Gastroesophageal sphincter (tissue), 4 donors: ENCODE data around the gene MEOX2. TPM values are rescaled to one million over a fixed set of nuclear protein-coding genes. Genes with fewer than 3 reads are reported as not detected.

Experiments used
- ATAC-seq: fragments of 150-250 bp; one replicate; pipeline ENCODE4 v1.9.1; 2016; ENCODE audit warnings: mild to moderate bottlenecking, moderate library complexity
- H3K27ac ChIP-seq, 4 donors: fragments of 200-600 bp; sonication (generic) in 3 of 4; 1 replicate in 3 of 4; 2 replicates in 1 of 4; pipeline ENCODE4 v1.5.1; 2016 to 2019
- H3K27me3 ChIP-seq: fragments of 200-600 bp; sonication (generic); one replicate; pipeline ENCODE4 v1.5.1; 2019
- H3K36me3 ChIP-seq, 2 donors: fragments of 200-600 bp; sonication (generic); one replicate each; pipeline ENCODE4 v1.5.1; 2019; ENCODE audit warnings: control low read depth in 1 of 2
- H3K4me1 ChIP-seq, 3 donors: fragments of 200-600 bp; sonication (generic); 1 replicate in 2 of 3; 2 replicates in 1 of 3; pipeline ENCODE4 v1.5.1; 2016 to 2019; ENCODE audit warnings: control low read depth in 2 of 3
- H3K4me3 ChIP-seq, 2 donors: fragments of 200-600 bp; sonication (generic); one replicate each; pipeline ENCODE4 v1.5.1; 2019; ENCODE audit warnings: mild to moderate bottlenecking in 1 of 2, moderate library complexity in 1 of 2
- H3K9me3 ChIP-seq, 3 donors: fragments of 200-600 bp; sonication (generic); one replicate each; pipeline ENCODE4 v1.5.1; 2017 to 2019; ENCODE audit warnings: control low read depth in 2 of 3
- EP300 ChIP-seq: sonication (generic); formaldehyde crosslinking; IDR thresholded peaks from one replicate; pipeline ENCODE4 v1.6.1; 2017; ENCODE audit warnings: antibody characterized with exemption, mild to moderate bottlenecking
- POLR2A ChIP-seq, 2 donors: fragments of 450-650 bp; IDR thresholded peaks; one replicate each; pipeline ENCODE4 v1.6.1; 2017; ENCODE audit warnings: antibody characterized with exemption in 2 of 2, mild to moderate bottlenecking in 2 of 2, moderate library complexity in 1 of 2
- POLR2AphosphoS5 ChIP-seq: sonication (generic); formaldehyde crosslinking; IDR thresholded peaks from one replicate; pipeline ENCODE4 v1.6.1; 2017; ENCODE audit warnings: antibody characterized with exemption
- WGBS, 2 donors: methylation state at CpG; one replicate each; pipeline ENCODE4 v1.1.5; 2018; ENCODE audit warnings: low coverage in 1 of 2; 5-methylcytosine and 5-hydroxymethylcytosine counted together
- total RNA-seq, 4 donors: library from RNA; depleted of rRNA; stranded (reverse); fragments of >200 nt; gene quantifications; one replicate each; pipeline ENCODE4 v1.1.0, GENCODE V29; 2016
- TF ChIP-seq, protein P1 (sequence below), 4 experiments: fragments of 200-600 bp in 2 of 4; fragments of 450-650 bp in 2 of 4; sonication (generic) in 1 of 4; IDR thresholded peaks; one replicate each; pipeline ENCODE4 v1.5.1; 2017 to 2019; ENCODE audit warnings: antibody characterized with exemption in 4 of 4, mild to moderate bottlenecking in 2 of 4, moderate library complexity in 2 of 4

The MEOX2 gene
- total RNA-seq, 4 donors from 2014 or later: 4.5 to 28.7 (median 12.5) TPM

DNA sequence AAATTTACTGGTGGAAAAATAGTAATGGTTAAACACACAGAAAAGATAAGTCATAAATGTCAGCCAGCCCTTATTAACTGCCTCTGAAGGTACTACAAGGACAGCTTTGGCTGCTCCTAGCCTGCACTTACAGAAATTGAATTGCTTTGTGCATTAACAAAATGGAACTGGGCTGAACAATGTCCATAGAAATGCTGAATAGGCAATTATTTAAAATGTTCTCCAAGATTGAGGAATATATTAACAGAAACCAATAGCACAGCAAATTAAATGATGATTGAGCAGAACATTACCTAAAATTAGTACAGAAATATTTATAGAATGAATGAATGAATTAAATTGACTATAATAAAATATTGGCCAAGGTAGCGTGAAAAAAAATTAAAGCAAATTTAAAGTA is 82.3 kb downstream of the MEOX2 start:
- WGBS, 2 donors: 95 to 100% methylated on average over 1 of the region's 1 CpG
- H3K27me3 ChIP-seq: no peaks in the 10 kb centered on the region
- H3K27ac ChIP-seq: no peak overlapping the region
- no peak for ATAC-seq
- no peaks in the 10 kb centered on the region for H3K9me3 ChIP-seq
- no peaks in the 10 kb centered on the region for H3K36me3 ChIP-seq
- TF ChIP-seq EP300 (no peak), POLR2A (IDR thresholded peaks at IDR 0.05) (no peak), POLR2AphosphoS5 (no peak)
- TF ChIP-seq, protein P1, sequence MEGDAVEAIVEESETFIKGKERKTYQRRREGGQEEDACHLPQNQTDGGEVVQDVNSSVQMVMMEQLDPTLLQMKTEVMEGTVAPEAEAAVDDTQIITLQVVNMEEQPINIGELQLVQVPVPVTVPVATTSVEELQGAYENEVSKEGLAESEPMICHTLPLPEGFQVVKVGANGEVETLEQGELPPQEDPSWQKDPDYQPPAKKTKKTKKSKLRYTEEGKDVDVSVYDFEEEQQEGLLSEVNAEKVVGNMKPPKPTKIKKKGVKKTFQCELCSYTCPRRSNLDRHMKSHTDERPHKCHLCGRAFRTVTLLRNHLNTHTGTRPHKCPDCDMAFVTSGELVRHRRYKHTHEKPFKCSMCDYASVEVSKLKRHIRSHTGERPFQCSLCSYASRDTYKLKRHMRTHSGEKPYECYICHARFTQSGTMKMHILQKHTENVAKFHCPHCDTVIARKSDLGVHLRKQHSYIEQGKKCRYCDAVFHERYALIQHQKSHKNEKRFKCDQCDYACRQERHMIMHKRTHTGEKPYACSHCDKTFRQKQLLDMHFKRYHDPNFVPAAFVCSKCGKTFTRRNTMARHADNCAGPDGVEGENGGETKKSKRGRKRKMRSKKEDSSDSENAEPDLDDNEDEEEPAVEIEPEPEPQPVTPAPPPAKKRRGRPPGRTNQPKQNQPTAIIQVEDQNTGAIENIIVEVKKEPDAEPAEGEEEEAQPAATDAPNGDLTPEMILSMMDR (IDR thresholded peaks at IDR 0.05): no peak
- no peaks in the 10 kb centered on the region for H3K4me1 ChIP-seq
- H3K4me3 ChIP-seq: no peak overlapping the region

DNA sequence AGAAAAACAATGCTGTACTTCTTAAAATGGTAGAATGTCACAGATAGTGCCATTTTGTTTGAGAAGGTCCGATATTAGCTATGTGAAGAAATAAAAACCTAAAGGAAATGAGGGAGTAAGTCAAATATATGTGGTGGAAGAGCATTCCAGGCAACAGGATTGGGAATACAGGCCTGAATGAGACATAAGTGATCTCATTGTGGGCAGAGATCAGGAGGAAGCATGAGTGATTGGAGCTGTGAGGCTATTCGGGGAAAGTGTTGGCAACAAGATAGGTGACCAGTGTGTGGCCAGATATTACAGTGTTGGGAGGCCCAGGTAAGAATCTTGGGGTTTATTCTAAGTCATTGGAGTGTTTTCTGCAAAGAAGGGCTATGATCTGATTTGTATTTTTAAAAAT is 83.4 kb downstream of the MEOX2 start:
- Histone ChIP-seq H3K36me3 (no peaks in the 10 kb centered on the region), H3K27me3 (no peaks in the 10 kb centered on the region), H3K9me3 (no peaks in the 10 kb centered on the region), H3K4me1 (no peaks in the 10 kb centered on the region), H3K27ac (no peak overlapping the region), H3K4me3 (no peak overlapping the region)
- no peak for ATAC-seq
- 44 to 83% methylated on average over 1 to 2 of the region's 2 CpGs for WGBS, 2 donors
- TF ChIP-seq, protein P1 (IDR thresholded peaks at IDR 0.05): no peak

DNA sequence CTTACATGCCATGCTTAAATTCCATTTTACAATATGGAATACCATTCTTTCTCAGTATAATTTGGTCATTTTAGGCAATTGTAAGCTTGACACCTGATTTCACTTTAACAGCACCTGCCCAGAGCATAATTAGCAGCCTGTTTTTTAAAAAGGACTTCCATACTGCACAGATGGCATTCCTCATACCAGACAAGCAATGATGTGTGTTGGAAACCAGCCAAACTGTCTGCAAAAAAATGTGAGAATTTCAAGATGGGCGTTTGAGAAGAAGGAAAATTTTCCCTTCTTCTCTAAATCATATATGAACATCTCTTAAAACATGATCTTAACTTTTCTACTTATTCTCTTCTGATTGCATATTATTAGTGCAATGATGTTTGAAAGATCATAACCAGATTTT is 84.2 kb downstream of the MEOX2 start:
- no peak for ATAC-seq
- 17 to 37% methylated on average over 1 of the region's 1 CpG for WGBS, 2 donors

DNA sequence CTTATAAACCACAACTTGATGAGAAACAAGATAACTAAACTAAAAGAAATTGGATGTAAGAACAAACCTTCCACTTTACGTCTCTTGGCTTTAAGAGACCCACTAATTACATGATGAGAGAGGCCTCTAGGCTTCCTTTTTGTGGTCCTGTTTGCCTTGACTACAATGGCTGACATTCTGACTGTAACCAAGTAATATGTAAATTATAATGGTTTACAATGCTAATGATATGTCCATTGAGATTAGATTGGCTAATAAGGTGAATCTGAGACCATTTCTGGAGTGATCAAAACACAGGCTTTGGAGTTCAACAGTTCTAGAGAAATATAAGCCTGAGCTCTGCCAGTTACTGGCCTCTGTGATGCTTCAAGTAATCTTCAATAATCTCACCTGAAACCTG is 85.3 kb downstream of the MEOX2 start:
- 79 to 95% methylated on average over 1 of the region's 1 CpG for WGBS, 2 donors
- ATAC-seq: no peak
- Histone ChIP-seq H3K9me3 (no peaks in the 10 kb centered on the region), H3K4me1 (no peaks in the 10 kb centered on the region), H3K27ac (no peak overlapping the region), H3K4me3 (no peak overlapping the region), H3K36me3 (no peaks in the 10 kb centered on the region), H3K27me3 (no peaks in the 10 kb centered on the region)
- TF ChIP-seq, protein P1 (IDR thresholded peaks at IDR 0.05): no peak
- TF ChIP-seq POLR2AphosphoS5: no peak
- no peak for TF ChIP-seq EP300
- no peak for TF ChIP-seq POLR2A (IDR thresholded peaks at IDR 0.05)

More for the DNA sequence above, 84.2 kb downstream of the MEOX2 start:
- no peak for TF ChIP-seq POLR2A (IDR thresholded peaks at IDR 0.05)
- no peak for TF ChIP-seq POLR2AphosphoS5
- no peak for TF ChIP-seq EP300
- TF ChIP-seq, protein P1 (IDR thresholded peaks at IDR 0.05): no peak
- Histone ChIP-seq H3K27me3 (no peaks in the 10 kb centered on the region), H3K9me3 (no peaks in the 10 kb centered on the region), H3K4me3 (no peak overlapping the region), H3K36me3 (no peaks in the 10 kb centered on the region), H3K27ac (no peak overlapping the region), H3K4me1 (no peaks in the 10 kb centered on the region)

DNA sequence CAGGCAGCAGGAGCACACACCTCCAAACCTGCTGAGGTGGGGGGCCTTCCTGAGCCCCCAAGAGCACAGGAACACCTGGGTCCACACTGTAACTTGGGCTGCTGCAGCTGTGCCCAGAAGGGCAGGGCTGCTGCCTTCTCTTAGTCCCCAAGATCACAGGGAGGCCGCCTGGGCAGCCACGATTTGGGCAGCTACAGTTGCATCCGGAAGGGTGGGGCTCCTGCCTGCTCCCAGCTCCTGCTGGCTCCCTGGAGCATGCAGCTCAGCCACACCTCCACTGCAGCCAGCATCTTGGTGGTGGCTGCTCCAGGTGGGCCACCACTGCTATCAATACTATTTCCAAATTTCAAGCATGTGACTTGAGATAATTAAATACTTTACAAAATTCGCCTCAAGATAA is 86.2 kb downstream of the MEOX2 start:
- Histone ChIP-seq H3K9me3 (no peaks in the 10 kb centered on the region), H3K4me1 (no peaks in the 10 kb centered on the region), H3K4me3 (no peak overlapping the region), H3K36me3 (no peaks in the 10 kb centered on the region), H3K27me3 (no peaks in the 10 kb centered on the region), H3K27ac (no peak overlapping the region)
- WGBS, 2 donors: 0 to 98% methylated on average over 1 to 3 of the region's 4 CpGs
- TF ChIP-seq POLR2AphosphoS5 (no peak), EP300 (no peak), POLR2A (IDR thresholded peaks at IDR 0.05) (no peak)
- TF ChIP-seq, protein P1 (IDR thresholded peaks at IDR 0.05): no peak
- ATAC-seq: no peak
